Caco-2 (cell line): Measurements from ENCODE around the gene IRF4. TPM values are rescaled to one million over a fixed set of nuclear protein-coding genes. Genes with fewer than 3 reads are reported as not detected.

Source experiments
- BruUV-seq: library from RNA; stranded (reverse); fragments of 400-500 nt; replicated peaks from 2 replicates; lab custom pipeline; 2021; lab: Mats Ljungman, UMichigan
- CTCF ChIA-PET: fragments of 300-600 bp; sonication (Branson Sonifier 250); formaldehyde crosslinking; loops from one replicate; lab custom pipeline; 2022; ENCODE audit warnings: antibody characterized with exemption; lab: Charles Lee
- POLR2A ChIA-PET: fragments of 300-600 bp; sonication (Branson Sonifier 250); formaldehyde crosslinking; loops from one replicate; lab custom pipeline; 2022; ENCODE audit warnings: antibody characterized with exemption; lab: Charles Lee
- DNase-seq, 2 experiments: peaks; one replicate each; pipeline versions ENCODE4 v3.0.0 to v3.0.0-alpha.2; 2020 to 2022
- H3K27me3 ChIP-seq: replicated peaks from 2 replicates; pipeline ENCODE4 v1.6.0; 2011; ENCODE audit warnings: low read length; ENCODE audit not compliant: control insufficient read depth, insufficient read depth
- H3K36me3 ChIP-seq: 2 replicates; pipeline ENCODE4 v1.5.1; 2011; ENCODE audit warnings: low read length; ENCODE audit not compliant: control insufficient read depth, insufficient read depth
- H3K4me1 ChIP-seq: fragments of 250-450 bp; sonication (Bioruptor Pico); 2 replicates; pipeline ENCODE4 v1.5.1; 2020; ENCODE audit warnings: mild to moderate bottlenecking
- H3K4me3 ChIP-seq: 2 replicates; pipeline ENCODE4 v1.5.1; 2011; ENCODE audit warnings: low read depth, mild to moderate bottlenecking, control low read depth, low read length
- H3K9me3 ChIP-seq: fragments of 250-450 bp; sonication (Bioruptor Pico); 2 replicates; pipeline ENCODE4 v1.5.1; 2020; ENCODE audit warnings: mild to moderate bottlenecking, moderate library complexity
- H3K27ac Mint-ChIP-seq: one replicate; pipeline ENCODE4 v1.8.0; 2022; ENCODE audit warnings: mixed read lengths; ENCODE audit not compliant: unreplicated experiment
- H3K27me3 Mint-ChIP-seq: one replicate; pipeline ENCODE4 v1.8.0; 2022; ENCODE audit warnings: mixed read lengths; ENCODE audit not compliant: insufficient read depth, unreplicated experiment
- H3K36me3 Mint-ChIP-seq: one replicate; pipeline ENCODE4 v1.8.0; 2022; ENCODE audit warnings: mild to moderate bottlenecking, mixed read lengths; ENCODE audit not compliant: insufficient read depth, unreplicated experiment
- H3K4me1 Mint-ChIP-seq: one replicate; pipeline ENCODE4 v1.8.0; 2022; ENCODE audit warnings: low read depth, mixed read lengths; ENCODE audit not compliant: unreplicated experiment
- H3K4me3 Mint-ChIP-seq: one replicate; pipeline ENCODE4 v1.8.0; 2022; ENCODE audit warnings: mild to moderate bottlenecking, moderate library complexity, mixed read lengths; ENCODE audit not compliant: unreplicated experiment
- H3K9me3 Mint-ChIP-seq: one replicate; pipeline ENCODE4 v1.8.0; 2022; ENCODE audit warnings: mixed read lengths; ENCODE audit not compliant: unreplicated experiment
- CTCF ChIP-seq, 2 experiments: fragments of 200-600 bp in 1 of 2; IDR thresholded peaks; 1 replicate in 1 of 2; 2 replicates in 1 of 2; pipeline versions ENCODE4 v1.5.1 to v1.8.0; 2011 to 2022; ENCODE audit warnings: antibody characterized with exemption in 1 of 2, control low read depth in 1 of 2, inconsistent platforms in 1 of 2, low read depth in 1 of 2, low read length in 1 of 2, mild to moderate bottlenecking in 1 of 2, moderate library complexity in 1 of 2; ENCODE audit not compliant: insufficient read depth in 1 of 2, severe bottlenecking in 1 of 2, unreplicated experiment in 1 of 2
- intact Hi-C: fragments of 100-400 bp; cut with micrococcal nuclease; formaldehyde crosslinking; loops from one replicate; pipeline ENCODE4 v1.10.0; 2022; ENCODE audit not compliant: unreplicated experiment
- total RNA-seq: library from RNA; stranded (reverse); gene quantifications from 2 replicates; pipeline ENCODE4 v1.2.3, GENCODE V29; 2022

Gene IRF4
- total RNA-seq, 1 experiment from 2014 or later: not detected

GRCh38 chr6:397056-397455 is 5.5 kb downstream of the IRF4 start:
- TF ChIP-seq CTCF (IDR thresholded peaks at IDR 0.05; ENCODE audit: insufficient read depth in 1 of 2, low read depth in 1 of 2, low read length in 1 of 2, severe bottlenecking in 1 of 2, unreplicated experiment in 1 of 2): no peak
- ChIA-PET CTCF (no interaction called here), POLR2A (no interaction called here)
- intact Hi-C loops: no loop called here
- no peaks in the 10 kb centered on the region for H3K36me3 ChIP-seq
- H3K4me1 ChIP-seq: no peaks in the 10 kb centered on the region
- no peak overlapping the region for H3K4me3 Mint-ChIP-seq
- H3K27ac Mint-ChIP-seq: no peak overlapping the region
- no peaks in the 10 kb centered on the region for H3K27me3 ChIP-seq
- no peaks in the 10 kb centered on the region for H3K36me3 Mint-ChIP-seq
- H3K9me3 ChIP-seq: no peaks in the 10 kb centered on the region
- no TSS peak for BruUV-seq
- H3K4me3 ChIP-seq: no peak overlapping the region
- H3K4me1 Mint-ChIP-seq: no peaks in the 10 kb centered on the region
- DNase-seq: no peak
- peaks cover 11% of the 10 kb centered on the region for H3K9me3 Mint-ChIP-seq
- H3K27me3 Mint-ChIP-seq: peaks cover 13% of the 10 kb centered on the region

- Mint-ChIP-seq H3K27ac (no peak overlapping the region), H3K4me3 (no peak overlapping the region), H3K4me1 (no peaks in the 10 kb centered on the region), H3K36me3 (no peaks in the 10 kb centered on the region), H3K9me3 (peaks cover 11% of the 10 kb centered on the region), H3K27me3 (peaks cover 16% of the 10 kb centered on the region)
- no TSS peak for BruUV-seq
- no peaks in the 10 kb centered on the region for H3K36me3 ChIP-seq
- no peaks in the 10 kb centered on the region for H3K4me1 ChIP-seq
- no peaks in the 10 kb centered on the region for H3K9me3 ChIP-seq
- intact Hi-C loops: no loop called here
- no peak for TF ChIP-seq CTCF (IDR thresholded peaks at IDR 0.05; ENCODE audit: insufficient read depth in 1 of 2, low read depth in 1 of 2, low read length in 1 of 2, severe bottlenecking in 1 of 2, unreplicated experiment in 1 of 2)
- DNase-seq: no peak
- no peaks in the 10 kb centered on the region for H3K27me3 ChIP-seq
- CTCF ChIA-PET: no interaction called here
- no peak overlapping the region for H3K4me3 ChIP-seq
- POLR2A ChIA-PET: no interaction called here
Measured at GRCh38 chr6:397604-398003, 6.1 kb downstream of the IRF4 start.

- H3K27ac Mint-ChIP-seq: no peak overlapping the region
- no TSS peak for BruUV-seq
- Histone ChIP-seq H3K9me3 (no peaks in the 10 kb centered on the region), H3K27me3 (no peaks in the 10 kb centered on the region), H3K4me1 (no peaks in the 10 kb centered on the region), H3K36me3 (no peaks in the 10 kb centered on the region), H3K4me3 (no peak overlapping the region)
- POLR2A ChIA-PET: no interaction called here
- no peak for TF ChIP-seq CTCF (IDR thresholded peaks at IDR 0.05; ENCODE audit: insufficient read depth in 1 of 2, low read depth in 1 of 2, low read length in 1 of 2, severe bottlenecking in 1 of 2, unreplicated experiment in 1 of 2)
- intact Hi-C loops: no loop called here
- DNase-seq: no peak
- H3K27me3 Mint-ChIP-seq: peaks cover 16% of the 10 kb centered on the region
- H3K4me3 Mint-ChIP-seq: no peak overlapping the region
- peaks cover 11% of the 10 kb centered on the region for H3K9me3 Mint-ChIP-seq
- H3K36me3 Mint-ChIP-seq: no peaks in the 10 kb centered on the region
- CTCF ChIA-PET: no interaction called here
- H3K4me1 Mint-ChIP-seq: no peaks in the 10 kb centered on the region
Measured at GRCh38 chr6:398065-398464, 6.5 kb downstream of the IRF4 start.
